HepG2 (cell line): ENCODE results near the gene ZNF446. TPM values are rescaled to one million over a fixed set of nuclear protein-coding genes. Genes with fewer than 3 reads are reported as not detected.

Source experiments
- LCORL ChIP-seq, 2 experiments: fragments of 450-650 bp in 1 of 2; sonication (generic) in 1 of 2; formaldehyde crosslinking in 1 of 2; IDR thresholded peaks; 2 replicates each; pipeline versions ENCODE4 v1.5.0 to v1.6.1; 2017 to 2020; ENCODE audit warnings: antibody characterized with exemption in 1 of 2, missing genetic modification reagents in 1 of 2
- MXI1 ChIP-seq: IDR thresholded peaks from 3 replicates; pipeline ENCODE4 v1.6.1; 2012; ENCODE audit warnings: low read depth, low read length, inconsistent platforms, borderline replicate concordance
- PATZ1 ChIP-seq: sonication (generic); formaldehyde crosslinking; IDR thresholded peaks from 2 replicates; pipeline ENCODE4 v1.4.0; 2020; ENCODE audit warnings: missing genetic modification reagents
- RFX3 ChIP-seq: IDR thresholded peaks from 2 replicates; pipeline ENCODE4 v1.6.1; 2016; ENCODE audit warnings: missing biosample characterization, missing genetic modification reagents
- SPEN ChIP-seq: sonication (generic); formaldehyde crosslinking; IDR thresholded peaks from 2 replicates; pipeline ENCODE4 v1.5.1; 2020; ENCODE audit warnings: low read depth, mild to moderate bottlenecking, missing genetic modification reagents
- ZNF207 ChIP-seq: fragments of 450-650 bp; IDR thresholded peaks from 2 replicates; pipeline ENCODE4 v1.6.1; 2016; ENCODE audit warnings: antibody characterized with exemption, borderline replicate concordance
- ZNF609 ChIP-seq: sonication (generic); formaldehyde crosslinking; IDR thresholded peaks from 2 replicates; pipeline ENCODE4 v1.4.0; 2020; ENCODE audit warnings: mild to moderate bottlenecking, missing genetic modification reagents, borderline replicate concordance
- ZNF800 ChIP-seq: sonication (generic); formaldehyde crosslinking; IDR thresholded peaks from 2 replicates; pipeline ENCODE4 v1.4.0; 2020; ENCODE audit warnings: missing genetic modification reagents
- ZNF816 ChIP-seq: sonication (generic); formaldehyde crosslinking; IDR thresholded peaks from 2 replicates; pipeline ENCODE4 v1.8.0; 2022; ENCODE audit warnings: missing genetic modification reagents, mild to moderate bottlenecking, borderline replicate concordance
- polyA plus RNA-seq, 8 experiments: library from polyadenylated mRNA; depleted of rRNA in 3 of 8; stranded (reverse) in 7 of 8; unstranded in 1 of 8; fragments of >200 nt; fragmentation: Illumina TruSeq in 4 of 8; extraction: Trizol in 4 of 8; gene quantifications; 2 replicates each; pipeline versions ENCODE4 v1.2.1 to v1.2.3, GENCODE V29; 2011 to 2016; ENCODE audit warnings: low read depth in 4 of 8, missing spikeins in 1 of 8, mixed read lengths in 1 of 8; ENCODE audit not compliant: insufficient read depth in 1 of 8
- total RNA-seq, 5 experiments: library from RNA; depleted of rRNA; stranded (reverse); fragments of >200 nt; fragmentation: Illumina TruSeq; extraction: Trizol; gene quantifications; 2 replicates each; pipeline ENCODE4 v1.2.3, GENCODE V29; 2016; ENCODE audit warnings: low read depth in 1 of 5
- TF ChIP-seq, protein P1 (sequence below): sonication (generic); formaldehyde crosslinking; IDR thresholded peaks from 2 replicates; pipeline ENCODE4 v1.5.1; 2020; ENCODE audit warnings: mild to moderate bottlenecking, missing genetic modification reagents, borderline replicate concordance

ZNF446 gene
- total and polyA plus RNA-seq, 2 of the 13 experiments (the other 11 are each of a cell fraction or from before 2014, with no cell fraction given): 3.0 to 3.6 TPM

- 0 out of 2 replicates have a peak, but pooled peaks have one; percentile 42 for TF ChIP-seq ZNF609 (CRISPR knock-in tag)
- TF ChIP-seq ZNF816 (CRISPR knock-in tag): no peak
- no peak for TF ChIP-seq LCORL (IDR thresholded peaks at IDR 0.05)
- no peak; the same call in 1 of the 2 replicates for TF ChIP-seq LCORL (CRISPR knock-in tag; IDR thresholded peaks at IDR 0.05)
- no peak for TF ChIP-seq RFX3 (CRISPR knock-in tag)
- TF ChIP-seq, protein P1, sequence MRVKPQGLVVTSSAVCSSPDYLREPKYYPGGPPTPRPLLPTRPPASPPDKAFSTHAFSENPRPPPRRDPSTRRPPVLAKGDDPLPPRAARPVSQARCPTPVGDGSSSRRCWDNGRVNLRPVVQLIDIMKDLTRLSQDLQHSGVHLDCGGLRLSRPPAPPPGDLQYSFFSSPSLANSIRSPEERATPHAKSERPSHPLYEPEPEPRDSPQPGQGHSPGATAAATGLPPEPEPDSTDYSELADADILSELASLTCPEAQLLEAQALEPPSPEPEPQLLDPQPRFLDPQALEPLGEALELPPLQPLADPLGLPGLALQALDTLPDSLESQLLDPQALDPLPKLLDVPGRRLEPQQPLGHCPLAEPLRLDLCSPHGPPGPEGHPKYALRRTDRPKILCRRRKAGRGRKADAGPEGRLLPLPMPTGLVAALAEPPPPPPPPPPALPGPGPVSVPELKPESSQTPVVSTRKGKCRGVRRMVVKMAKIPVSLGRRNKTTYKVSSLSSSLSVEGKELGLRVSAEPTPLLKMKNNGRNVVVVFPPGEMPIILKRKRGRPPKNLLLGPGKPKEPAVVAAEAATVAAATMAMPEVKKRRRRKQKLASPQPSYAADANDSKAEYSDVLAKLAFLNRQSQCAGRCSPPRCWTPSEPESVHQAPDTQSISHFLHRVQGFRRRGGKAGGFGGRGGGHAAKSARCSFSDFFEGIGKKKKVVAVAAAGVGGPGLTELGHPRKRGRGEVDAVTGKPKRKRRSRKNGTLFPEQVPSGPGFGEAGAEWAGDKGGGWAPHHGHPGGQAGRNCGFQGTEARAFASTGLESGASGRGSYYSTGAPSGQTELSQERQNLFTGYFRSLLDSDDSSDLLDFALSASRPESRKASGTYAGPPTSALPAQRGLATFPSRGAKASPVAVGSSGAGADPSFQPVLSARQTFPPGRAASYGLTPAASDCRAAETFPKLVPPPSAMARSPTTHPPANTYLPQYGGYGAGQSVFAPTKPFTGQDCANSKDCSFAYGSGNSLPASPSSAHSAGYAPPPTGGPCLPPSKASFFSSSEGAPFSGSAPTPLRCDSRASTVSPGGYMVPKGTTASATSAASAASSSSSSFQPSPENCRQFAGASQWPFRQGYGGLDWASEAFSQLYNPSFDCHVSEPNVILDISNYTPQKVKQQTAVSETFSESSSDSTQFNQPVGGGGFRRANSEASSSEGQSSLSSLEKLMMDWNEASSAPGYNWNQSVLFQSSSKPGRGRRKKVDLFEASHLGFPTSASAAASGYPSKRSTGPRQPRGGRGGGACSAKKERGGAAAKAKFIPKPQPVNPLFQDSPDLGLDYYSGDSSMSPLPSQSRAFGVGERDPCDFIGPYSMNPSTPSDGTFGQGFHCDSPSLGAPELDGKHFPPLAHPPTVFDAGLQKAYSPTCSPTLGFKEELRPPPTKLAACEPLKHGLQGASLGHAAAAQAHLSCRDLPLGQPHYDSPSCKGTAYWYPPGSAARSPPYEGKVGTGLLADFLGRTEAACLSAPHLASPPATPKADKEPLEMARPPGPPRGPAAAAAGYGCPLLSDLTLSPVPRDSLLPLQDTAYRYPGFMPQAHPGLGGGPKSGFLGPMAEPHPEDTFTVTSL (CRISPR knock-in tag): no peak
- no peak for TF ChIP-seq ZNF207
- TF ChIP-seq PATZ1 (CRISPR knock-in tag): no peak
- peak; percentile 94 for TF ChIP-seq SPEN (CRISPR knock-in tag)
- TF ChIP-seq MXI1: peak; percentile 94; the same call in 2 of the 3 replicates
- TF ChIP-seq ZNF800 (CRISPR knock-in tag): peak; percentile 93
Observed at GRCh38 chr19:58513694-58514563, 37.8 kb downstream of the ZNF446 start (continued).
